ENCODE results near the gene TIAM2. TPM values are rescaled to one million over a fixed set of nuclear protein-coding genes. Genes with fewer than 3 reads are reported as not detected.

The TIAM2 gene
- polyA plus RNA-seq, 3 donors from 2014 or later, result 0.28 to 2.3 TPM; not detected in 1

DNA sequence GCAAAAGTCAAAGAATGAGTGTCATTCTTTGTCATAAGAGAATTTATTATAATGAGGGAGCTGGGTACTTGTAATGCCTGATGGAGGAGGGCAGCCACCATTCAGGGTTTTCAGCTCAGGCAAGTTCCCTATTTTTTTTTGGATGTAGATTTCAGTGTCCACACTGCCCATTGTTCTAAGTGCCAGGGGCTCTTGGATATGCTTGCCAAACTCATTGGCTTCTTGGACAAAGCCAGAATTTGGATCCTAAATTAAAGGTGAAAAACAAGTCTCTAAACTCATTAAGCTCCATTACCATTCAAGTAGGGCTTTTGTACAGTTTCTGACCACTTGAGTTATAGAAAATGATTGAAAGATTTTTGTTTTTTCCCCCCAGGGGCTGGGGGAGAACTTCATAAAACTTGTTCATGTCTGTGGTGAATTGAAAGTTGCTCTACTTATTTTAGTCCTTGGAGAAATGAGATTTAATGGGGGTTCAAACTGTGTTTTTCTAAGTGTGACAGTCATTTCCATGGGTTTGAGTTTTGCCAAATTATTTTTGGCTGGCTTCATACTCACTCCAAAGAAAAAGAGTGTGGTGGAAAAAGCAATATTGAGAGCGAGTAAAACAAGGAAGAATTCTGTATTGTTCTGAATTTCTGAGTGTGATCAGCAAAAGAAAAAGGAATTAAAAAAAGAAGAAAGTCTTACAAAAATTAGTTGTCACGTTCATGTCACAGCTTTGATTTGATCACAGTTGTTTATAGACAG, 46.0 kb downstream of the TIAM2 start:
- no peaks in the 10 kb centered on the region for H3K36me3 Mint-ChIP-seq
- no peak for DNase-seq
- no peak overlapping the region for H3K27ac Mint-ChIP-seq
- no peak overlapping the region for H3K4me3 Mint-ChIP-seq
- H3K4me1 Mint-ChIP-seq, result no peaks in the 10 kb centered on the region
- H3K9me3 Mint-ChIP-seq, result no peaks in the 10 kb centered on the region
- H3K27me3 Mint-ChIP-seq (ENCODE audit: low read depth in 3 of 3), result peaks cover 0 to 2% (median 0%) of the 10 kb centered on the region in 3 donors

DNA sequence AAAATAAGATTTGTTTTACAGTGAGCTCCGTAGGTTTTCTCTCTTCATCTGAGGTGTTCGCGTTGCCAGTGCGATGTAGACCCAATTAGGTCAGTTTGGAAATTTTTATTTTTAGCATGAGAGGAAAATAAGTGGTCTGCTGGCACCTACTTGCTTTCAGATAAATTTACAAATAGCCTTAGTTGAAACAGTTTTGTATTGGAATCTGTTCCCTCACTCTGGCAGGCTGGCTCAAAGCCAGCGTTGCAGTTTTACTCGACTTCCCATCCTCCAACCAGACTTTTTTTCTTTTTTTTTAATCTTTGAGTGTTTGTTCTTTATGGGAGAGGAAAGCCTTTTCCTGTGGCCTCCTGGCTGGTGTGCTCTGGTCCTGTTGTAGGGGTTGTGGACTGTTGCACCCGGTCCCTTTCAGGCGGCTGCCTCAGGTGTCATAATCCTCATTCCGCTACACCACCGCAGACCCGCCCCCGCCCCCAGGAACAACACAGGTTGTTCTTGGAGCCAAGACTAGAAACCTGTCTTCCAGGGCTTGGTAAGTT, 46.7 kb downstream of the TIAM2 start:
- Mint-ChIP-seq H3K36me3 (no peaks in the 10 kb centered on the region), H3K27me3 (ENCODE audit: low read depth in 3 of 3) (peaks cover 0 to 2% (median 2%) of the 10 kb centered on the region in 3 donors), H3K27ac (no peak overlapping the region)

DNA sequence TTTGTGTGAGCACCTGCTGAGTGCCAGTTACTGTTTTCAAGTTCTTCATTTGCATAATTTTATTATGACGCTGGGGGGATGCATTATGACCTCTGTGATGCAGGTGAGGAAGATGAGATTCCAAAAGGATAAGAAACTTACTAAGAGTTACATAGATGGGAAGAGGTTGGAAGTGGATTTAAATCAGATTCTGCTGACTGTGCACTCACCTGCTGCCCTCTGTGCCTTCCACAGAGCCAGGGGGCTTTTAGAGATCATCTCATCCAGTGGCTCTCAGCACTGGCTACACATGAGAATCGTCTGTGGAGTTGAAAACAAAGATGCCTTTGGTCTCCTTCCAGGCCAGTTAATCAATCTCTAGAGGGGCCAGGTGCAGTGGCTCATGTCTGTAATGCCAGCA, 47.9 kb downstream of the TIAM2 start:
- Mint-ChIP-seq H3K9me3 (no peaks in the 10 kb centered on the region), H3K27ac (no peak overlapping the region), H3K27me3 (ENCODE audit: low read depth in 3 of 3) (peaks cover 0 to 2% (median 2%) of the 10 kb centered on the region in 3 donors), H3K4me1 (no peaks in the 10 kb centered on the region), H3K4me3 (no peak overlapping the region), H3K36me3 (no peaks in the 10 kb centered on the region)
- DNase-seq, result no peak

More for the DNA sequence above, 46.7 kb downstream of the TIAM2 start:
- Mint-ChIP-seq H3K4me3 (no peak overlapping the region), H3K9me3 (no peaks in the 10 kb centered on the region), H3K4me1 (no peaks in the 10 kb centered on the region)
- no peak for DNase-seq

DNA sequence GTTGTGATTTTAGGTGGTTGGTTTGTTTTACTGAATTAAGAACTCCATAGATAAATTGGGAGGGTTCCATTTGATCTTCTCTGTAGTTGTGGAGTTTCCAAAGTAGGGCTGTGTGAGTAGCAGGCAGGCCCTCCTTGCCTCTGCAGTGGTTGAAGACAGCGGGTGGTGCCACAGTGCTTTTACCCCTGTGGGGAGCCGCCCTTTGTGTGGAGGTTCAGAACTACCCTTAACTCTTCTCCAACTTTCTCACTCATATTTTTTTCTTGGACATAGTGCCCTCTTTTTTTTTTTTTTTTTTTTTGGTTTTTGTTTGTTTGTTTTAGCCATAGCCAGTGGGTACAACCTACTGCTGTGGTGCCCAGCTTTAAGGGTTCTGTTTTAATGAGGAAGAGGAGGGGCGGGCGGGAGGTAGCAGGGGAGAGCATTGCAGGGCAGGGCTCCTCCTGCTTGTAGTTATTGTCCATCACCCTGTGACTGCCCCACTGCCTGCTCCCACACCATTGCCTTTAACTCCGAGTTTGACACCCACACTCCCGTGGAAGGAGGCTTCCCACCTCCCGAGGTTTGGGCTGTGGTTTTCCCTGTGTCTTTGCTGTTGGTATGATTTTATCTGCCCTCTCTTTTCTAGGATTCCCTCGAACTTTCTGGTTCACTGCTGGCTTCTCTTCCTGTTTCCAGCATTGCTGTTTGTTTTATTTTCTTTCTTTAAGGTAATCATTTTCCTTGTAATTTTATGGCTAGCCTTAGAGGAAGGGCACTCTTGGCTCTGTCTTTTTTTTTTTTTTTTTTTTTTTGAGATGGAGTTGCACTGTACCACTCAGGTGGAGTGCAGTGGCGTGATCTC, 50.7 kb downstream of the TIAM2 start:
- no peak overlapping the region for H3K27ac Mint-ChIP-seq
- no peak for DNase-seq
- peaks cover 20 to 25% of the 10 kb centered on the region in 2 donors for H3K4me1 Mint-ChIP-seq
- no peaks in the 10 kb centered on the region for H3K36me3 Mint-ChIP-seq
- H3K9me3 Mint-ChIP-seq, result no peaks in the 10 kb centered on the region
- peaks cover 0 to 4% (median 2%) of the 10 kb centered on the region in 3 donors for H3K27me3 Mint-ChIP-seq (ENCODE audit: low read depth in 3 of 3)
- no peak overlapping the region for H3K4me3 Mint-ChIP-seq

GRCh38 chr6:155047523-155047922, 52.4 kb downstream of the TIAM2 start:
- Mint-ChIP-seq H3K27me3 (ENCODE audit: low read depth in 3 of 3) (peaks cover 0 to 4% (median 2%) of the 10 kb centered on the region in 3 donors), H3K27ac (no peak overlapping the region), H3K4me1 (peaks cover 30 to 41% of the 10 kb centered on the region in 2 donors), H3K36me3 (no peaks in the 10 kb centered on the region), H3K4me3 (no peak overlapping the region), H3K9me3 (no peaks in the 10 kb centered on the region)
- DNase-seq, result no peak

DNA sequence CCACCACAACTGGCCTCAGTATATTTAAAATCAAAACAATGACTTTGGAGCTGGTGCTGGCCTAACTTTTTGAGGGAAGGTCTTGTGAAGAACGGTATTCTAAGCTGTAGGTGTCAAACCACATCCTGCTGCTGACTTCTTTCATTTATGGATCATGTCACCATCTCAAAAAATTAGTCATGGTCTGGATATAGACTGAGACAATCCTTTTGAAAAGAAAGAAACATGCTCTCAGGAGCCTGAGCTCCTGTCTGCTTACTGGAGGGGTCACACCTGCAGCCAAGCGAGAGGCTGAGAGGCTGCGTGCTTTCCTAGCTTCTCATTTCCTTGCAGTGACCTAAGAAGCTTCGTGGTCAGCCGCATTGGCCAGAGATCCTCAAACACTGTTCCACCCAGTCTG, 55.2 kb downstream of the TIAM2 start:
- Mint-ChIP-seq H3K4me1 (peaks cover 30 to 46% of the 10 kb centered on the region in 2 donors), H3K27ac (peak overlapping the region; percentile 47 to 87 (median 68)), H3K27me3 (ENCODE audit: low read depth in 3 of 3) (peaks cover 0 to 6% (median 0%) of the 10 kb centered on the region in 3 donors), H3K36me3 (no peaks in the 10 kb centered on the region), H3K9me3 (no peaks in the 10 kb centered on the region), H3K4me3 (peak overlapping the region; percentile 44 to 78 (median 70))
- peak; percentile 49 to 74 (median 63) for DNase-seq

- Mint-ChIP-seq H3K27me3 (ENCODE audit: low read depth in 3 of 3) (peaks cover 0 to 6% (median 2%) of the 10 kb centered on the region in 3 donors), H3K4me1 (peaks cover 22 to 31% of the 10 kb centered on the region in 2 donors), H3K4me3 (no peak overlapping the region), H3K36me3 (no peaks in the 10 kb centered on the region), H3K9me3 (no peaks in the 10 kb centered on the region), H3K27ac (no peak overlapping the region)
- no peak for DNase-seq
These were observed 59.6 kb downstream of the TIAM2 start for GRCh38 chr6:155054491-155055250.

DNA sequence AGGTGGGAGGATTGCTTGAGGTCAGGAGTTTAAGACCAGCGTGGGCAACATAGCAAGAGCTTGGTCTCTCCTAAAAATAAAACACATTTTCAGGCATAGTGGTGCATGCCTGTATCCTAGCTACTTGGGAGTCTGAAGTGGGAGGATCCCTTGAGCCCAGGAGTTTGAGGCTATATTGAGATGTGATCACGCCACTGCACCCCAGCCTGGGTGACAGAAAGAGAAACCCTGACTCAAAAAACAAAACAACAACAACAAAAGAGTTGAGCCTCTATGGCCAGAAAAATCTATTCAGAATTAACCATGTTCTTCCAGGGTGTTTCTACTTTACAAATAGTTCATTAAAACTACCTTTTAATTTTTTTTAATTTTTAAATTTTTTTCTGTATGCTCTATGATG, 60.6 kb downstream of the TIAM2 start:
- H3K4me3 Mint-ChIP-seq, result no peak overlapping the region
- no peaks in the 10 kb centered on the region for H3K9me3 Mint-ChIP-seq
- no peak for DNase-seq
- H3K27ac Mint-ChIP-seq, result no peak overlapping the region
- H3K27me3 Mint-ChIP-seq (ENCODE audit: low read depth in 3 of 3), result peaks cover 0 to 7% (median 2%) of the 10 kb centered on the region in 3 donors
- H3K36me3 Mint-ChIP-seq, result no peaks in the 10 kb centered on the region
- H3K4me1 Mint-ChIP-seq, result peaks cover 11 to 21% of the 10 kb centered on the region in 2 donors

DNA sequence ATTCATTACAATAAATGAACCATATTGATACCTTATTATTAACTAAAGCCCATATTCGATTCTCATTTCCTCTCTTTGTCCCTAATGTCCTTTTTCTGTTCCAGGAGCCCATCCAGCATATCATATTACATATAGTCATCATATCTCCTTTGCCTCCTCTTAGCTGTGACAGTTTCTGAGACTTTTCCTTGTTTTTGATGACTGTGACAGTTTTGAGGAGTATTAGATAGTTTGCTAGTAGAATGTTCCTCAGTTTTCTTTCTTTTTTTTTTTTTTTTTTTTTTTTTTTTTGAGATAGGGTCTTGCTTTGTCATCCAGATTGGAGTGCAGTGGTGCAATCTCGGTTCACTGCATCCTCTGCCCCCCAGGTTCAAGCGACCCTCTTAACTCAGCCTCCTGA, 61.6 kb downstream of the TIAM2 start:
- H3K27ac Mint-ChIP-seq, result no peak overlapping the region
- H3K36me3 Mint-ChIP-seq, result no peaks in the 10 kb centered on the region
- peaks cover 3 to 11% of the 10 kb centered on the region in 2 donors for H3K4me1 Mint-ChIP-seq
- H3K27me3 Mint-ChIP-seq (ENCODE audit: low read depth in 3 of 3), result peaks cover 0 to 7% (median 2%) of the 10 kb centered on the region in 3 donors
- no peak for DNase-seq
- no peak overlapping the region for H3K4me3 Mint-ChIP-seq
- no peaks in the 10 kb centered on the region for H3K9me3 Mint-ChIP-seq

DNA sequence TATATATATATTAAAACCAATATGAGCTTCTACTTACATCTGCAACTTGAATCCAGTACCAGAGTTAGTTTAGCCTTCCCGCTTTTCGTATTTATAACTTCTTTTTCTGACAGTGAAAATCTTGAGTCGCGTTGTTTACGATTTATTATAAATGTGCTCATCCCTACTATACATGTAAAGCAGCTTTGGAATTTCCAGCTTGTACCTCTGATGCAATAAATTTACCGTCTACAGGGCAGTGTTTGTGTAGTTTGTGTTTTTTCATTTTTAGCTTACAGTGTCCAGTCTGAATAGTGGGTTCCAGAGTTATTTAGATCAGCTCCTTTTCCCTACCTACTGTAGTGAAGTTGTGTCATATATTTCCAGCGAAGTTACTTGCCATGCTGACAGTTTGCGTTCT, 66.3 kb downstream of the TIAM2 start:
- no peaks in the 10 kb centered on the region for H3K9me3 Mint-ChIP-seq
- H3K4me3 Mint-ChIP-seq, result no peak overlapping the region

DNA sequence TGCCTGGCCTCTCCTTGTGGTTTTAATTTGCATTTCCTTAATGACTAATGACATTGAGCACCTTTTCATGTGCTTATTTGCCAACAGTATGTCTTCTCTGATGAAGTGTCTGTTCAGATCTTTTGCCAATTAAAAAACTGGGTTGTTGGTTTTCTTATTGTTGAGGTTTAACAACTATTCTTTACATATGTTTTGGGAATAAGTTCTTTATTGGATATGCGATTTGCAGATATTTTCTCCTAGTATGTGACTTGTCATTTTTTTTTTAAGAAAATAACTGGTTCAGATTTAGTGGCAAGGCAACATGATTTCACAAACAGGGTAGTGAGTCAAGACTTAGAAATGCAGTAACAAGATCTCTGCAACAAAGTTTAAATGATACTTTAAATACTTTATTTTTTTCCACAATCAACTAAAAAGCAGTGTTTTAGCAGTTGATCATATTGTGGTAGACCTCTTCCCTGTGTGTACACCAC, 67.8 kb downstream of the TIAM2 start:
- no peak for DNase-seq
- Mint-ChIP-seq H3K27me3 (ENCODE audit: low read depth in 3 of 3) (peaks cover 2 to 10% (median 2%) of the 10 kb centered on the region in 3 donors), H3K9me3 (no peaks in the 10 kb centered on the region), H3K36me3 (no peaks in the 10 kb centered on the region), H3K27ac (no peak overlapping the region), H3K4me1 (no peaks in the 10 kb centered on the region), H3K4me3 (no peak overlapping the region)

More for the DNA sequence above, 66.3 kb downstream of the TIAM2 start:
- no peak overlapping the region for H3K27ac Mint-ChIP-seq
- no peaks in the 10 kb centered on the region for H3K36me3 Mint-ChIP-seq
- peaks cover 0 to 10% (median 2%) of the 10 kb centered on the region in 3 donors for H3K27me3 Mint-ChIP-seq (ENCODE audit: low read depth in 3 of 3)
- H3K4me1 Mint-ChIP-seq, result no peaks in the 10 kb centered on the region
- no peak for DNase-seq

GRCh38 chr6:155064303-155064702, 69.2 kb downstream of the TIAM2 start:
- Mint-ChIP-seq H3K4me1 (no peaks in the 10 kb centered on the region), H3K27ac (no peak overlapping the region), H3K27me3 (ENCODE audit: low read depth in 3 of 3) (peaks cover 2 to 5% (median 2%) of the 10 kb centered on the region in 3 donors), H3K9me3 (no peaks in the 10 kb centered on the region), H3K36me3 (no peaks in the 10 kb centered on the region), H3K4me3 (no peak overlapping the region)
- DNase-seq, result no peak

- H3K4me3 Mint-ChIP-seq, result no peak overlapping the region
- peaks cover 2 to 3% (median 2%) of the 10 kb centered on the region in 3 donors for H3K27me3 Mint-ChIP-seq (ENCODE audit: low read depth in 3 of 3)
- no peaks in the 10 kb centered on the region for H3K4me1 Mint-ChIP-seq
- no peaks in the 10 kb centered on the region for H3K9me3 Mint-ChIP-seq
- H3K36me3 Mint-ChIP-seq, result no peaks in the 10 kb centered on the region
- DNase-seq, result no peak
- no peak overlapping the region for H3K27ac Mint-ChIP-seq
These were observed 71.2 kb downstream of the TIAM2 start for GRCh38 chr6:155066361-155066760.

Measured in immature natural killer cell (primary cell).